ENCODE measurements around the gene NEDD4. TPM values are rescaled to one million over a fixed set of nuclear protein-coding genes. Genes with fewer than 3 reads are reported as not detected.

NEDD4 gene
- total and polyA plus RNA-seq, 2 of the 4 experiments (the other 2 are of a cell fraction), result 27.4 to 80.7 TPM

GRCh38 chr15:56028430-56028829, 35.0 kb upstream of the NEDD4 start:
- H3K18ac ChIP-seq (ENCODE audit: low read depth, low read length), result no peak overlapping the region
- no peak for DNase-seq
- no peak overlapping the region for H2BK20ac ChIP-seq (ENCODE audit: low read depth, low read length)
- no peak overlapping the region for H3K27ac ChIP-seq (ENCODE audit: insufficient read depth, low read length)
- H3K9ac ChIP-seq (ENCODE audit: low read depth, low read length), result no peak overlapping the region
- no peak overlapping the region for H2AFZ ChIP-seq (replicated peaks; ENCODE audit: low read length, poor library complexity)
- no peaks in the 10 kb centered on the region for H3K27me3 ChIP-seq (ENCODE audit: control insufficient read depth, insufficient read depth, low read length)
- no peak overlapping the region for H3K23ac ChIP-seq (ENCODE audit: low read depth, low read length)
- ChIA-PET CTCF (interaction anchor here (1.4 kb wide), 1 partner anchor 10 kb away, joined by 3 read pairs; no protein-coding TSS in a partner anchor), POLR2A (ENCODE audit: unreplicated experiment) (no interaction called here)
- no peaks in the 10 kb centered on the region for H4K20me1 ChIP-seq (ENCODE audit: insufficient read depth, low read length)
- H3K4ac ChIP-seq (ENCODE audit: low read depth, low read length), result no peak overlapping the region
- H4K8ac ChIP-seq (ENCODE audit: low read depth in 2 of 2, low read length in 2 of 2), result no peak overlapping the region
- no peak overlapping the region for H3K4me2 ChIP-seq (ENCODE audit: low read depth, low read length)
- no peak overlapping the region for H2BK15ac ChIP-seq (ENCODE audit: low read depth, low read length)
- no peaks in the 10 kb centered on the region for H3K4me1 ChIP-seq (ENCODE audit: control insufficient read depth, insufficient read depth, low read length)
- BruUV-seq (replicated peaks), result no TSS peak
- no peaks in the 10 kb centered on the region for H3K9me3 ChIP-seq (ENCODE audit: control insufficient read depth, insufficient read depth, low read length)
- H2BK120ac ChIP-seq (ENCODE audit: low read depth, low read length), result no peak overlapping the region
- no peak overlapping the region for H3K56ac ChIP-seq (ENCODE audit: extremely low read depth, insufficient read depth, low read length)
- intact Hi-C loops (cut with micrococcal nuclease) (no loop called here), dilution Hi-C loops (cut with HindIII; ENCODE audit: low sequenced_read_pairs, unreplicated experiment) (no loop called here), in situ Hi-C loops (cut with MboI; ENCODE audit: low sequenced_read_pairs) (no loop called here)
- H2BK5ac ChIP-seq (ENCODE audit: low read depth, low read length, poor library complexity, severe bottlenecking), result no peak overlapping the region
- H3K14ac ChIP-seq (replicated peaks; ENCODE audit: low read depth, low read length), result no peak overlapping the region
- no CpG with 5 or more reads among the region's 2 CpGs for WGBS, 2 experiments (ENCODE audit: extremely low coverage in 2 of 2, insufficient read length in 1 of 2)
- H3K36me3 ChIP-seq (ENCODE audit: control insufficient read depth, insufficient read depth, low read length), result no peaks in the 10 kb centered on the region
- H4K91ac ChIP-seq (ENCODE audit: insufficient read depth, low read depth, low read length), result no peak overlapping the region
- no peak overlapping the region for H4K5ac ChIP-seq (ENCODE audit: low read depth, low read length)
- no peaks in the 10 kb centered on the region for H3K79me1 ChIP-seq (ENCODE audit: low read depth in 1 of 2, low read length in 2 of 2)
- H3K9me1 ChIP-seq (ENCODE audit: insufficient read depth, low read length), result no peaks in the 10 kb centered on the region
- TF ChIP-seq CEBPB (IDR thresholded peaks at IDR 0.05; ENCODE audit: low read depth, low read length) (no peak), MXI1 (IDR thresholded peaks at IDR 0.05; ENCODE audit: borderline replicate concordance, low read depth, low read length) (no peak), SMC3 (IDR thresholded peaks at IDR 0.05; ENCODE audit: low read depth, low read length) (no peak), RCOR1 (IDR thresholded peaks at IDR 0.05; ENCODE audit: insufficient replicate concordance, low read length) (no peak), NFE2L2 (IDR thresholded peaks at IDR 0.05; ENCODE audit: low read depth, low read length) (no peak), POLR2A (IDR thresholded peaks at IDR 0.05; ENCODE audit: low read depth, low read length) (no peak), BHLHE40 (IDR thresholded peaks at IDR 0.05; ENCODE audit: low read depth, low read length) (no peak), USF2 (IDR thresholded peaks at IDR 0.05; ENCODE audit: low read depth, low read length) (no peak), ELK1 (IDR thresholded peaks at IDR 0.05; ENCODE audit: borderline replicate concordance, low read depth, low read length) (no peak), RFX5 (IDR thresholded peaks at IDR 0.05; ENCODE audit: low read depth, low read length) (no peak), CHD1 (IDR thresholded peaks at IDR 0.05; ENCODE audit: low read depth, low read length) (no peak), RAD21 (IDR thresholded peaks at IDR 0.05; ENCODE audit: low read length) (no peak), FOS (IDR thresholded peaks at IDR 0.05; ENCODE audit: low read depth, low read length) (no peak), CTCF (conservative IDR thresholded peaks at IDR 0.05; ENCODE audit: low read depth, low read length) (no peak)
- H3K4me3 ChIP-seq (ENCODE audit: insufficient read depth, low read depth, low read length), result no peak overlapping the region
- H2AK5ac ChIP-seq (ENCODE audit: low read depth, low read length), result no peak overlapping the region
- no peak overlapping the region for H2AK9ac ChIP-seq (replicated peaks; ENCODE audit: low read depth, low read length, poor library complexity)
- ATAC-seq (ENCODE audit: low read depth), result no peak

Measured in IMR-90 (cell line).